ENCODE data around the gene TMEM109. TPM values are rescaled to one million over a fixed set of nuclear protein-coding genes. Genes with fewer than 3 reads are reported as not detected.

The TMEM109 gene
- total RNA-seq, 2 experiments from 2014 or later, result 145 to 154 TPM

- POLR2A ChIA-PET, result no interaction called here
- CTCF ChIA-PET, result interaction anchor here (1.1 to 1.7 kb wide), 3 partner anchors 9 to 50 kb away, joined by 3 read pairs; no protein-coding TSS in a partner anchor
These were observed 6.0 kb downstream of the TMEM109 start for GRCh38 chr11:60919956-60920355.

- CTCF ChIA-PET, result no interaction called here
- POLR2A ChIA-PET, result no interaction called here
These were observed 7.3 kb downstream of the TMEM109 start for GRCh38 chr11:60921259-60921658.

DNA sequence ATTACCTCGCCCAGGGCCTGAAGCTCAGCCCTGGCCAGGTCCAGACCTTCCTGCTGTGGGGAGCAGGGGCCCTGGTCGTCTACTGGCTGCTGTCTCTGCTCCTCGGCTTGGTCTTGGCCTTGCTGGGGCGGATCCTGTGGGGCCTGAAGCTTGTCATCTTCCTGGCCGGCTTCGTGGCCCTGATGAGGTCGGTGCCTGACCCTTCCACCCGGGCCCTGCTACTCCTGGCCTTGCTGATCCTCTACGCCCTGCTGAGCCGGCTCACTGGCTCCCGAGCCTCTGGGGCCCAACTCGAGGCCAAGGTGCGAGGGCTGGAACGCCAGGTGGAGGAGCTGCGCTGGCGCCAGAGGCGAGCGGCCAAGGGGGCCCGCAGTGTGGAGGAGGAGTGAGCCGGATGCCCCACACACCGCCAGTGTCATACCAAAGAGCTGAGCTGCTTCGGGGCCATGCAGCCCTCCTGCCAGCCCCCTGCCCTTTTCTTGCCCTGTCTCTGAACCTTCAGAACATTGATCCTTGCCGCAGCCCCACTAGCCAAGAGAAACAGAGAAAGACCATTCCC is 7.9 kb downstream of the TMEM109 start:
- ChIA-PET POLR2A (no interaction called here), CTCF (no interaction called here)

GRCh38 chr11:60922906-60923305 is 8.9 kb downstream of the TMEM109 start:
- POLR2A ChIA-PET, result no interaction called here
- CTCF ChIA-PET, result no interaction called here

GRCh38 chr11:60923326-60923725 is 9.4 kb downstream of the TMEM109 start:
- ChIA-PET CTCF (interaction anchor here (1.1 kb wide), 2 partner anchors 8 to 264 kb away, joined by 3 to 6 read pairs; no protein-coding TSS in a partner anchor), POLR2A (interaction anchor here (1.3 kb wide), 1 partner anchor 8 kb away, joined by 6 read pairs; no protein-coding TSS in a partner anchor)

GRCh38 chr11:60923800-60924109 is 9.8 kb downstream of the TMEM109 start:
- ChIA-PET CTCF (interaction anchor here (1.1 kb wide), 2 partner anchors 8 to 264 kb away, joined by 3 to 6 read pairs; no protein-coding TSS in a partner anchor), POLR2A (interaction anchor here (1.3 kb wide), 1 partner anchor 8 kb away, joined by 6 read pairs; no protein-coding TSS in a partner anchor)

GRCh38 chr11:60924110-60924905 is 10.3 kb downstream of the TMEM109 start, which contains the start of gene TMEM132A:
TSS of gene TMEM132A (plus strand) at chr11:60924460. CDS start at chr11:60924634, 174 bp downstream.
- ChIA-PET POLR2A (interaction anchor here (1.3 kb wide), 1 partner anchor 9 kb away, joined by 6 read pairs; no protein-coding TSS in a partner anchor), CTCF (interaction anchor here (1.1 kb wide), 2 partner anchors 9 to 263 kb away, joined by 3 to 6 read pairs; no protein-coding TSS in a partner anchor)

DNA sequence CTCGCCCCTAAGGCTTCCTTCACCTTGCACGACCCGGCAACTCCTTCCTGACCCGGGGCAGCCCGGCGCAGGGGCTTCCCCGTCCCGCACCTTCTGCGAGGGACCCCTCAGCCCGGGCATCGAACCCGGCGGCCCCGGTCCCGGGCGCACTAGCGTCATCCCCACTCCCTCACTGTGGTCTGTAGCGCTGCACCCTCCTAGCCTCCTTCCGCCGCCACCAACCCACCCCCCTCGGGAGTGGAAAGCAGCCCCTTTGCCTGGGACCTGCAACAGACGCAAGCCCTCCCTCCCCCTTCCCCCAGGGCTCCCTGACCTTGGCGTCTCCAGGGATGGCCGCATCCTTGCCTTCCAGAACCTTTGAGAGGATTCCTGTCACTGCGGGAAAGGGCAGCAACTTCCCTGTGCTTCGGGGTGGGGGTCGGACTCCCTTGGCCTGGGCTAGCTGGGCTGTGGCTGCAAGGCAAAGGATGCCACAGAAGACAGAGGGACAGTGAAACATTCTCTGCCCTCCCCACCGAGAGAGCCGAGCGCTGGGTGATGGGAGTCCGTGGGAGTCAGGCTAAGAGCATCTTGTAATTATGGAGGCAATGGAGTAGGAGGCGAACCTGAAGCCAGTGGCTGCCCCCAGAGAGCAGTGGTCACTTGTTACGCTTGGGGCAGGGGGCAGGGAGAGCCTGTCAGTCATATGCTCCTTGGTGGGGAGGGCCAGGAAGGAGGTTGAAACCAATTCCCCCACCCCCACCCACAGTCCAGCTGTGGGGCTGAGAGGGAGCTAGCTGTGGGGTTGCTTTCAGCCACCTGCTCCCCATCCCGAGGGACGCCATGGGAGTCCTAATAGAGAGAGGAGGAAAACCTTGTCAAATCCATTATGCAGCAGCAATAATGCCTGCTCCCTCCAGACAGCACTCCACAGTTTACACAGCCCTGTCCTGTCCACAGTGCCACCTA is 11.2 kb downstream of the TMEM109 start:
- POLR2A ChIA-PET, result interaction anchor here (0.6 kb wide), 2 partner anchors 112 to 119 kb away, joined by 4 to 5 read pairs; no protein-coding TSS in a partner anchor
- CTCF ChIA-PET, result no interaction called here

DNA sequence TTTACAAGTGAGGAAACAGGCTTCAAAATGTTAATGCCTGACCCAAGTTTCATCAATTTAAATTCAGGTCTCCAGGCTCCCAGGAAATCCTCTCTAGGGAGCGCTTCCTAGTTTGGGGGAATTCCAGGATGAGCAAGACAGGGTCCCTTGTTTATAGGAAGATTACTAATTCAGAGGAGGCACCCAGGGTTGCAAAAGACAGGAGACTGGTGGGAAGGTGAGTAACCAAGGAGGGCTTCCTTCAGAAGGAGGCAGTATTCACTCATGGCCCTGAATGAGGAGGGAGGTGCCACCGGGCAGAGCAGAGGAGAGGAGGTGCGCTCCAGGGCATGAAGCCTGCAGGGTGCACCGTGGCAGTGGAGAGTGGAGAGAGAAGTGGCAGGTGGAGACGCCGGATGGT is 11.9 kb downstream of the TMEM109 start:
- ChIA-PET POLR2A (interaction anchor here (0.6 kb wide), 2 partner anchors 112 to 119 kb away, joined by 4 to 5 read pairs; no protein-coding TSS in a partner anchor), CTCF (no interaction called here)

DNA sequence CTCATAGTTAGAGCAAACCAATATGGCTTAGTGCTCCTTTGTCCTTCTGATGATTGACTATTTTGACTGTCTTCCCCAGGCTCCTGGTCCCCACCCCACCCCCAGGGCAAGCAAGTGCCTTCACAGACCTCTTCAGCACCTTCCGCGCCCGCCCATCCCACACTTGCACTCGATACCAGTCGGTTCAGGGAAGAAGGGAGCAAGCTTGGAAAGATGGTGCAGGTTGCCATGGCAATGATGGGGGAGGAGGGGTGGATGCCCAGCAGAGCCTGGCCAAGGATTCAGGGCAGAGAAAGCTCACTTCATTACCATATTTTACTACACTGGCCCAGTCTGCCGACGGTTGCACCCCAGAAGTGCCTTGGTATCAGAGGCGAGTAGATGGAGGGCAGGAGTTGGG is 12.5 kb downstream of the TMEM109 start:
- ChIA-PET POLR2A (no interaction called here), CTCF (no interaction called here)

- CTCF ChIA-PET, result interaction anchor here (1.9 kb wide), 1 partner anchor 12 kb away, joined by 4 read pairs; no protein-coding TSS in a partner anchor
- POLR2A ChIA-PET, result interaction anchor here (1.1 kb wide), 1 partner anchor 12 kb away, joined by 3 read pairs; no protein-coding TSS in a partner anchor
These were observed 13.2 kb downstream of the TMEM109 start for GRCh38 chr11:60927061-60927592.

GRCh38 chr11:60927600-60927999 is 13.6 kb downstream of the TMEM109 start:
- POLR2A ChIA-PET, result interaction anchor here (1.1 kb wide), 1 partner anchor 12 kb away, joined by 3 read pairs; no protein-coding TSS in a partner anchor
- CTCF ChIA-PET, result interaction anchor here (1.9 kb wide), 1 partner anchor 12 kb away, joined by 4 read pairs; no protein-coding TSS in a partner anchor

- ChIA-PET POLR2A (no interaction called here), CTCF (interaction anchor here (0.9 to 1.9 kb wide), 2 partner anchors 9 to 11 kb away, joined by 3 to 4 read pairs; no protein-coding TSS in a partner anchor)
These were observed 14.6 kb downstream of the TMEM109 start for GRCh38 chr11:60928563-60929001.

GRCh38 chr11:60929764-60930163 is 15.8 kb downstream of the TMEM109 start:
- POLR2A ChIA-PET, result no interaction called here

GRCh38 chr11:60930394-60930793 is 16.4 kb downstream of the TMEM109 start:
- ChIA-PET CTCF (no interaction called here), POLR2A (no interaction called here)

More at GRCh38 chr11:60929764-60930163, 15.8 kb downstream of the TMEM109 start:
- CTCF ChIA-PET, result no interaction called here

GRCh38 chr11:60931917-60932316 is 18.0 kb downstream of the TMEM109 start:
- CTCF ChIA-PET, result interaction anchor here (1.0 kb wide), 1 partner anchor 23 kb away, joined by 3 read pairs; no protein-coding TSS in a partner anchor
- POLR2A ChIA-PET, result no interaction called here

DNA sequence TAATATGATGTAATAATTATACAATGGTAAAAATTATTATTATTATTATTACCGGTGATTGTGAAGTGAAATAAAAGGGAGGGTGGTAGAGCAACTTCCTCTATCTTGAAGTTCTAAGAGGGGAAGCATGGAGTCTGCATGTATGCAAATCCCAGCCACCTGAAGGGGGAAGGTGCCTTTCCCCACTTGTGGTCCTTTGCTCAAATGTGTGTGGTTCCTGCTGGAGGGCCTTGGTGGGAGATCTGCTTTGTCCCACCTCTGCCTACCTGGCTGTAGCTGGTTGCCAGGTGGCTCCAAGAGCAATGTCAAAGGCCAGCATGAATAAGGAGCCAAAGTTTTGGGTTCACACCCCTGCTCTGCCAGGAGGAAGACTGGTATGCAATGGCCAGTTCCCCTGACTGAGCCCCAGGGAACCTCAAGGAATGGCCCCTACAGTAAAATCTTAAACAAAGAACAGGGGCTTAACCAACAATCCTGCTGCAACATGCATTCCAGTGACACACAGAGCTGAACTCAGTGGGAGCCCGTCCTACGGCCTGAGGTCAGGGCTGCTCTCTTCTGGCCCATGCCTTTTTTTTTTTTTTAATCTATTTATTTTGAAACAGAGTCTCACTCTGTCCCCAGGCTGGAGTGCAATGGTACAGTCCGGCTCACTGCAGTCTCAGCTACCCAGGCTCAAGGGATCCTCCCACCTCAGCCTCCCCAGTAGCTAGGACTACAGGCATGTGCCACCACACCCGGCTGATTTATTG is 18.8 kb downstream of the TMEM109 start:
- ChIA-PET POLR2A (no interaction called here), CTCF (no interaction called here)

- POLR2A ChIA-PET, result no interaction called here
- CTCF ChIA-PET, result no interaction called here
These were observed 19.6 kb downstream of the TMEM109 start for GRCh38 chr11:60933416-60934123.

Measured in activated CD8-positive, alpha-beta memory T cell treated with anti-CD3 and anti-CD28 coated beads for 36 hours (primary cell).